ENCODE measurements around the gene TSN. TPM values are rescaled to one million over a fixed set of nuclear protein-coding genes. Genes with fewer than 3 reads are reported as not detected.

TSN gene
- total and polyA plus RNA-seq, 10 of the 15 experiments (the other 5 are each of a cell fraction or from before 2014, with no cell fraction given), result 45.6 to 102 (median 59.2) TPM

DNA sequence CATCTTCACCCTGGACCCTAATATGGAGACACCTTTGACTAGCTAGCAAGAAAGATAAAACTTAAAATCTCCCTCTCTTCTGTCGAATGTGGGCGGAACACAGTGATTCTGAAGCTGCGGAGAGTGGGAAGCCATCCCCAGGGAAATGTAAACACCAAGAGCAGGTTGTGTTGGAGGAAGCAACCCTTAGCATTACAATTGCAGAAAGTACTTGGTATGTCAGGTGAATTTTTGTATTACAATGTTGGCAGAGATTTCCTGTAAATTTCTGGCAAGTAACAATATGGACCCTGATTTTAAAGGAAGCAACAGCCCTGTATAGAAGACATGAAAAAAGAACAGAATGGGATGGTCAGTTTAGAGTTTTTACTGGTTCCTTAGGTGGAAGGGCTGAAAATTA is 35.8 kb downstream of the TSN start (continued):
- TF ChIP-seq PAX5 (IDR thresholded peaks at IDR 0.05; ENCODE audit: borderline replicate concordance, low read depth, low read length), result no peak

DNA sequence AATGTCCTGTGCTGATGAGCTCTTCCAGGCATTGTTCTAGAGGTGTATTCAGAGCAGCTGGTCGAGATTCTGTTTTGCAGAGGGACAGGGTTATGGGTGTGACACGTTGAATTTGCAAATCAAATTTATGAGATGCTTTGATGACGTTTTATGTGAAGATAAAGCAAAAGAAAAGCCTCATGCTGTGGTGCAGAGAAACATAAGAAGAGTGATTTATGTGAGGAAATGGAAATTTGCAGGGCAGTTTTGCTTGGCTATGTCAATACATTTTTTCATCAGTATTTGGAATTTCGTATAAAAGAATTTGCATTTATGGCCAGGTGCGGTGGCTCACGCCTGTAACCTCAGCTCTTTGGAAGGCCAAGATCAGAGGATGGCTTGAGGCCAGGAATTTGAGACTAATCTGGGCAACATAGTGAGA is 36.4 kb downstream of the TSN start:
- Histone ChIP-seq H3K27me3 (replicated peaks in 1 of 2; ENCODE audit: control insufficient read depth in 2 of 2, insufficient read depth in 2 of 2, low read length in 1 of 2) (no peaks in the 10 kb centered on the region; a peak in 1 of 4 replicates), H4K20me1 (ENCODE audit: control insufficient read depth, insufficient read depth) (no peaks in the 10 kb centered on the region), H3K4me2 (ENCODE audit: control insufficient read depth, insufficient read depth) (no peak overlapping the region), H3K9ac (ENCODE audit: control insufficient read depth, insufficient read depth, low read length) (no peak overlapping the region), H2AFZ (ENCODE audit: control insufficient read depth, low read depth, low read length) (no peak overlapping the region), H3K4me1 (ENCODE audit: control insufficient read depth, insufficient read depth, low read length) (no peaks in the 10 kb centered on the region), H3K79me2 (ENCODE audit: control insufficient read depth, insufficient read depth, low read length) (no peaks in the 10 kb centered on the region), H3K9me3 (replicated peaks; ENCODE audit: control insufficient read depth, insufficient read depth, low read length) (no peaks in the 10 kb centered on the region), H3K27ac (ENCODE audit: control insufficient read depth, insufficient read depth) (no peak overlapping the region), H3K36me3 (ENCODE audit: control insufficient read depth in 2 of 2, insufficient read depth in 2 of 2, low read length in 1 of 2) (no peaks in the 10 kb centered on the region), H3K4me3 (no peak overlapping the region)
- intact Hi-C loops (cut with micrococcal nuclease; ENCODE audit: unreplicated experiment), result no loop called here
- 10% methylated on average over 6 of the region's 6 CpGs for WGBS (ENCODE audit: insufficient coverage, insufficient replicate concordance, low lambda C conversion rate, missing lambda C conversion rate)
- ChIA-PET RAD21 (ENCODE audit: unreplicated experiment) (no interaction called here), SMC1A (ENCODE audit: uncharacterized antibody, unreplicated experiment) (interaction anchor here (0.7 kb wide), 1 partner anchor 13 kb away, joined by 3 read pairs; no protein-coding TSS in a partner anchor), CTCF (no interaction called here), POLR2A (no interaction called here)
- BruUV-seq (replicated peaks), result no TSS peak
- TF ChIP-seq ATF7 (IDR thresholded peaks at IDR 0.05; ENCODE audit: low read depth), result no peak
- TF ChIP-seq TCF12 (IDR thresholded peaks at IDR 0.05; ENCODE audit: low read depth, low read length), result no peak
- TF ChIP-seq, protein P1, sequence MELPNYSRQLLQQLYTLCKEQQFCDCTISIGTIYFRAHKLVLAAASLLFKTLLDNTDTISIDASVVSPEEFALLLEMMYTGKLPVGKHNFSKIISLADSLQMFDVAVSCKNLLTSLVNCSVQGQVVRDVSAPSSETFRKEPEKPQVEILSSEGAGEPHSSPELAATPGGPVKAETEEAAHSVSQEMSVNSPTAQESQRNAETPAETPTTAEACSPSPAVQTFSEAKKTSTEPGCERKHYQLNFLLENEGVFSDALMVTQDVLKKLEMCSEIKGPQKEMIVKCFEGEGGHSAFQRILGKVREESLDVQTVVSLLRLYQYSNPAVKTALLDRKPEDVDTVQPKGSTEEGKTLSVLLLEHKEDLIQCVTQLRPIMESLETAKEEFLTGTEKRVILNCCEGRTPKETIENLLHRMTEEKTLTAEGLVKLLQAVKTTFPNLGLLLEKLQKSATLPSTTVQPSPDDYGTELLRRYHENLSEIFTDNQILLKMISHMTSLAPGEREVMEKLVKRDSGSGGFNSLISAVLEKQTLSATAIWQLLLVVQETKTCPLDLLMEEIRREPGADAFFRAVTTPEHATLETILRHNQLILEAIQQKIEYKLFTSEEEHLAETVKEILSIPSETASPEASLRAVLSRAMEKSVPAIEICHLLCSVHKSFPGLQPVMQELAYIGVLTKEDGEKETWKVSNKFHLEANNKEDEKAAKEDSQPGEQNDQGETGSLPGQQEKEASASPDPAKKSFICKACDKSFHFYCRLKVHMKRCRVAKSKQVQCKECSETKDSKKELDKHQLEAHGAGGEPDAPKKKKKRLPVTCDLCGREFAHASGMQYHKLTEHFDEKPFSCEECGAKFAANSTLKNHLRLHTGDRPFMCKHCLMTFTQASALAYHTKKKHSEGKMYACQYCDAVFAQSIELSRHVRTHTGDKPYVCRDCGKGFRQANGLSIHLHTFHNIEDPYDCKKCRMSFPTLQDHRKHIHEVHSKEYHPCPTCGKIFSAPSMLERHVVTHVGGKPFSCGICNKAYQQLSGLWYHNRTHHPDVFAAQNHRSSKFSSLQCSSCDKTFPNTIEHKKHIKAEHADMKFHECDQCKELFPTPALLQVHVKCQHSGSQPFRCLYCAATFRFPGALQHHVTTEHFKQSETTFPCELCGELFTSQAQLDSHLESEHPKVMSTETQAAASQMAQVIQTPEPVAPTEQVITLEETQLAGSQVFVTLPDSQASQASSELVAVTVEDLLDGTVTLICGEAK (IDR thresholded peaks at IDR 0.05; ENCODE audit: borderline replicate concordance), result no peak
- DNase-seq (ENCODE audit: low read depth, low spot score) (no peak), ATAC-seq (no peak), FAIRE-seq (no peak)
- in situ Hi-C loops (cut with MboI), result no loop called here
